ENCODE results near the gene ENDOG. TPM values are rescaled to one million over a fixed set of nuclear protein-coding genes. Genes with fewer than 3 reads are reported as not detected.
A peak's percentile ranks its signal among the peaks of the same experiment; 100 is the strongest.

Gene ENDOG
- total RNA-seq, 2 experiments from 2014 or later = 21.8 to 23.9 TPM

DNA sequence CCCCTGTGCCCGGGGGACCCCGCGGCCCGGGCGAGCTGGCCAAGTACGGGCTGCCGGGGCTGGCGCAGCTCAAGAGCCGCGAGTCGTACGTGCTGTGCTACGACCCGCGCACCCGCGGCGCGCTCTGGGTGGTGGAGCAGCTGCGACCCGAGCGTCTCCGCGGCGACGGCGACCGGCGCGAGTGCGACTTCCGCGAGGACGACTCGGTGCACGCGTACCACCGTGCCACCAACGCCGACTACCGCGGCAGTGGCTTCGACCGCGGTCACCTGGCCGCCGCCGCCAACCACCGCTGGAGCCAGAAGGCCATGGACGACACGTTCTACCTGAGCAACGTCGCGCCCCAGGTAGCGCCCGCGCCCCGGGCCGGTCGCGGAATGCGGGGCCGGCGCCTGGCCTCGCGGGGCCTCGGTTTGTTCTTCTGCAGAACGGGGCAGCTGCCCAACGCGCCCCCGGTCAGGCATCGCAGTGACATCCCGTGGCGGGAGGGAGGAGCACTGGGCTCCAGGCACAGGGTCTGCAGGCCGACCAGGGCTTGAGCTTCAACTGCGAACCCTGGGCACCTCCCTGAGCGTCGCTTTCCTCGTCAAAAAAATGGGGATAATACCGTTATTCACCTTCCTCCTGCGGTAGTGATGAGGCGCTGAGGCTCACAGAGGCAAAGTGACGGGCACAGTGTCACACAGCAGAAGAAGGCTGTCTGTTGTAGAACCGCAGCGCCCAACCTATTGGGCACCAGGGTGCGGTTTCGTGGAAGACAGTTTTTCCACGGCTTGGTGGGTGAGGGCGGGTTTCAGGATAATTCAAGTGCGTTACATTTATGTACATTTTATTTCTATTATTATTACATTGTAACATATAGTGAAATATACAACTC is 777 bp downstream of the ENDOG start:
- ChIA-PET CTCF (interaction anchor here (0.7 to 4.8 kb wide), 34 partner anchors 10 to 384 kb away, joined by 3 to 53 read pairs (median 4); partner anchors contain the start of genes KYAT1, LRRC8A, SPOUT1 and ZER1), POLR2A (interaction anchor here (0.6 to 4.6 kb wide), 12 partner anchors 9 to 478 kb away, joined by 3 to 41 read pairs (median 4); partner anchors contain the start of genes CRAT, KYAT1, SET and SPOUT1)
- Mint-ChIP-seq H3K36me3 (ENCODE audit: low read depth) (peaks cover 10% of the 10 kb centered on the region), H3K9me3 (no peaks in the 10 kb centered on the region), H3K27me3 (no peaks in the 10 kb centered on the region), H3K4me3 (peak overlapping the region; percentile 80), H3K27ac (peak overlapping the region; percentile 52), H3K4me1 (ENCODE audit: low read depth) (peaks cover 19% of the 10 kb centered on the region)
- TF ChIP-seq, protein P1, sequence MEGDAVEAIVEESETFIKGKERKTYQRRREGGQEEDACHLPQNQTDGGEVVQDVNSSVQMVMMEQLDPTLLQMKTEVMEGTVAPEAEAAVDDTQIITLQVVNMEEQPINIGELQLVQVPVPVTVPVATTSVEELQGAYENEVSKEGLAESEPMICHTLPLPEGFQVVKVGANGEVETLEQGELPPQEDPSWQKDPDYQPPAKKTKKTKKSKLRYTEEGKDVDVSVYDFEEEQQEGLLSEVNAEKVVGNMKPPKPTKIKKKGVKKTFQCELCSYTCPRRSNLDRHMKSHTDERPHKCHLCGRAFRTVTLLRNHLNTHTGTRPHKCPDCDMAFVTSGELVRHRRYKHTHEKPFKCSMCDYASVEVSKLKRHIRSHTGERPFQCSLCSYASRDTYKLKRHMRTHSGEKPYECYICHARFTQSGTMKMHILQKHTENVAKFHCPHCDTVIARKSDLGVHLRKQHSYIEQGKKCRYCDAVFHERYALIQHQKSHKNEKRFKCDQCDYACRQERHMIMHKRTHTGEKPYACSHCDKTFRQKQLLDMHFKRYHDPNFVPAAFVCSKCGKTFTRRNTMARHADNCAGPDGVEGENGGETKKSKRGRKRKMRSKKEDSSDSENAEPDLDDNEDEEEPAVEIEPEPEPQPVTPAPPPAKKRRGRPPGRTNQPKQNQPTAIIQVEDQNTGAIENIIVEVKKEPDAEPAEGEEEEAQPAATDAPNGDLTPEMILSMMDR (IDR thresholded peaks at IDR 0.05) = no peak
- ATAC-seq (peak; percentile 35), DNase-seq (peak; percentile 61)
- intact Hi-C loops (cut with micrococcal nuclease) = no loop called here

DNA sequence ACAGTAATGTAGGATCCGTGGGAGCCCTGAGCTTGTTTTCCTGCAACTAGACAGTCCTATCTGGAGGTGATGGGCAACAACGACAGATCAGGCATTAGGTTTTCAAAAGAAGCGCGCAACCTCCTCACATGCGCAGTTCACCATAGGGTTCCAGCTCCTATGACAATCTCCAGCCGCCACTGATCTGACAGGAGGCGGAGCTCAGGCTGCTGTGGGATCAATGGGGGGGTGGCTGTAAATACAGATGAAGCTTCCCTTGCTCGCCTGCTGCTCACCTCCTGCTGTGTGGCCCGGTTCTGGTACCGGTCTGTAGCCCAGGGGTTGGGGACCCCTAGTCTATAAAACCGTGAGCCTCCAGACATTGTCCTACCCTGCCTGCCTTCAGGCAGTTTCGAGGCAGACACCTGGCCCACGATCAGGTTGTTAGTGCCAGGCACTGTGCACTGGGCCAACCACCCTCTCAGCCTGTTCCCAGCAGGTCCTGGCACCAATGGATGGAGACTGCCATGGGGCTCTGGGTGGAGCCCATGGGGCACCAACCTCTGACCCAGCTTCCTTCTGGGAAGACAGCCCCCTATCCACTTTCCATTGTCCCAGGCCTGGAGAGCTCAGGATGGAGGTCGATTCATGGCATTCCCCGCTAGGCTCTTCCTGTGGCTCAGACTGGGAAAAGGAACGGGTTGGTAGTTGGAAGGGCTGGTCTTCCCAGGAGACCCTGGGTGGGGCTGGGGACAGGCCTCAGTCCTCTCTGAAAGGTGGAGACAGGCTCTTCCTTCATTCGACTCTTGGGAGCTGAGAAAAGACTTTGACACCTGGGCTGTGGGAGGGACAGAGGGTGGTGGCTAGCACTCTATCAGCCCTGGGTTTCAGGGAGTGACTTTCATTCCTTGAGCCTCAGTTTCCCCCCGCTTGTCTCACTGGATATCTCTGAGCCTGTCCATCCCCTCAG is 1.7 kb downstream of the ENDOG start:
- H3K9me3 Mint-ChIP-seq = no peaks in the 10 kb centered on the region
- H3K4me1 Mint-ChIP-seq (ENCODE audit: low read depth) = peaks cover 19% of the 10 kb centered on the region
- CTCF ChIA-PET = interaction anchor here (1.3 to 4.8 kb wide), 5 partner anchors 9 to 109 kb away, joined by 3 to 53 read pairs (median 13); partner anchors contain the start of gene SPOUT1
- H3K4me3 Mint-ChIP-seq = peak overlapping the region; percentile 80
- H3K27me3 Mint-ChIP-seq = no peaks in the 10 kb centered on the region
- TF ChIP-seq, protein P1 (IDR thresholded peaks at IDR 0.05) = no peak
- intact Hi-C loops (cut with micrococcal nuclease) = no loop called here
- H3K27ac Mint-ChIP-seq = no peak overlapping the region
- H3K36me3 Mint-ChIP-seq (ENCODE audit: low read depth) = peaks cover 12% of the 10 kb centered on the region
- DNase-seq (no peak), ATAC-seq (no peak)
- POLR2A ChIA-PET = interaction anchor here (0.6 to 4.6 kb wide), 8 partner anchors 9 to 229 kb away, joined by 3 to 41 read pairs (median 3); partner anchors contain the start of genes SET and SPOUT1

DNA sequence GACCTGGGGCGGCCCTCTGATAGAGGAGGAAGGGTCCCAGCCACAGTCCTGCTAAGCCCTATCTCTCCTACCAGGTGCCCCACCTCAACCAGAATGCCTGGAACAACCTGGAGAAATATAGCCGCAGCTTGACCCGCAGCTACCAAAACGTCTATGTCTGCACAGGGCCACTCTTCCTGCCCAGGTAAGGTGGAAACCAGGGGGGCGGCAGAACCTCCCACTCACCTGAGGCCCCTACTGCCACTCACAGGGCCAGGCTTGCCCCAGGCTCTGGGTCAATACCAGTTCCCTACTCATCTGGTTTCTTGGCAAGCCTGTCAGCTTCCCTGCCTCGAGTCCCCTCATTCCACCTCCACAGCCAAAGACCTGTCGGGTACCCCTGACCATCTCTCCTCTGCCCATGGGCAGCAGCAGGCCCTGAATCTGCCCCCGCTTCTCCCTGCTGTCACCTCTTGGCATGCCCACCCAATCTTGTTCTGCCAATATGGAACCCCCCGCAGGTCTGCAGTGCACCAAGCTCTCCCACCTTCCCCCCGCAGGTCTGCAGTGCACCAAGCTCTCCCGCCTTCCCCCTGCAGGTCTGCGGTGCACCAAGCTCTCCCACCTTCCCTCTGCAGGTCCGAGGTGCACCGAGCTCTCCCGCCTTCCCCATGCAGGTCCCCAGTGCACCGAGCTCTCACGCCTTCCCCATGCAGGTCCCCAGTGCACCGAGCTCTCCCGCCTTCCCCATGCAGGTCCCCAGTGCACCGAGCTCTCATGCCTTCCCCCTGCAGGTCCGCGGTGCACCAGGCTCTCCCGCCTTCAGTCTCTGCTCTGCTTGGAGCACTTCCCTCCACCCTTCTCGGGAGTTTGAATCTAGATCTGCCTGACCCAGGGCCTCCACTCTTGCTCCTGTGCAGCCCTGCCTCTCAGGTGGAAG is 2.6 kb downstream of the ENDOG start:
- H3K27me3 Mint-ChIP-seq = no peaks in the 10 kb centered on the region
- intact Hi-C loops (cut with micrococcal nuclease) = no loop called here
- peaks cover 19% of the 10 kb centered on the region for H3K36me3 Mint-ChIP-seq (ENCODE audit: low read depth)
- TF ChIP-seq, protein P1 (IDR thresholded peaks at IDR 0.05) = no peak
- H3K4me3 Mint-ChIP-seq = no peak overlapping the region
- H3K4me1 Mint-ChIP-seq (ENCODE audit: low read depth) = peaks cover 19% of the 10 kb centered on the region
- ChIA-PET CTCF (interaction anchor here (1.3 to 4.8 kb wide), 2 partner anchors 8 to 99 kb away, joined by 3 to 53 read pairs; partner anchors contain the start of gene SPOUT1), POLR2A (interaction anchor here (0.6 to 4.6 kb wide), 4 partner anchors 8 to 230 kb away, joined by 3 to 41 read pairs (median 3); partner anchors contain the start of gene SPOUT1)
- no peaks in the 10 kb centered on the region for H3K9me3 Mint-ChIP-seq
- peak overlapping the region; percentile 26 for H3K27ac Mint-ChIP-seq
- ATAC-seq (no peak), DNase-seq (no peak)

Measured in activated CD8-positive, alpha-beta T cell treated with anti-CD3 and anti-CD28 coated beads for 36 hours (primary cell).